ENCODE measurements around the gene TENM4. TPM values are rescaled to one million over a fixed set of nuclear protein-coding genes. Genes with fewer than 3 reads are reported as not detected.

Gene TENM4
- total and polyA plus RNA-seq, 10 of the 15 experiments (the other 5 are each of a cell fraction or from before 2014, with no cell fraction given) = 0.03 to 0.12 (median 0.06) TPM; not detected in 7

- TF ChIP-seq EP300 (IDR thresholded peaks at IDR 0.05; ENCODE audit: borderline replicate concordance in 1 of 2, control insufficient read depth in 1 of 2, low read depth in 2 of 2, low read length in 2 of 2) = no peak
- no peak for TF ChIP-seq YBX1 (IDR thresholded peaks at IDR 0.05)
- TF ChIP-seq MTA2 (IDR thresholded peaks at IDR 0.05; ENCODE audit: low read depth) = no peak
- TF ChIP-seq ZNF207 (IDR thresholded peaks at IDR 0.05; ENCODE audit: borderline replicate concordance) = no peak
- no peak for TF ChIP-seq CHD1 (IDR thresholded peaks at IDR 0.05; ENCODE audit: low read depth, low read length)
- TF ChIP-seq TCF3 (IDR thresholded peaks at IDR 0.05; ENCODE audit: borderline replicate concordance, insufficient read depth, low read depth, low read length) = no peak
- no peak for TF ChIP-seq SPI1 (IDR thresholded peaks at IDR 0.05; ENCODE audit: borderline replicate concordance, insufficient read depth, low read depth, low read length)
- no peak for TF ChIP-seq EED (IDR thresholded peaks at IDR 0.05; ENCODE audit: low read depth)
- TF ChIP-seq HCFC1 (IDR thresholded peaks at IDR 0.05; ENCODE audit: low read length) = no peak
- TF ChIP-seq ZNF622 (IDR thresholded peaks at IDR 0.05) = no peak
- TF ChIP-seq CEBPB (IDR thresholded peaks at IDR 0.05; ENCODE audit: borderline replicate concordance in 1 of 2, low read depth in 2 of 2, low read length in 2 of 2) = no peak
Measured at GRCh38 chr11:78654071-78654470, 786.8 kb downstream of the TENM4 start (continued).

GRCh38 chr11:78653294-78653909, 787.4 kb downstream of the TENM4 start:
- 23% methylated on average over 11 of the region's 11 CpGs for whole genome bisulfite sequencing (ENCODE audit: insufficient coverage, insufficient replicate concordance, low lambda C conversion rate, missing lambda C conversion rate)
- ChIA-PET SMC1A (ENCODE audit: uncharacterized antibody, unreplicated experiment) (no interaction called here), CTCF (interaction anchor here (0.6 to 3.6 kb wide), 2 partner anchors 7 to 9 kb away, joined by 3 to 19 read pairs; no protein-coding TSS in a partner anchor), POLR2A (no interaction called here), RAD21 (ENCODE audit: unreplicated experiment) (no interaction called here)
- BruUV-seq (replicated peaks) = no TSS peak
- no peak overlapping the region for H3K4me3 ChIP-seq
- no peak for ATAC-seq
- no peak overlapping the region for H3K9ac ChIP-seq (ENCODE audit: control insufficient read depth, insufficient read depth, low read length)
- no peak overlapping the region for H2AFZ ChIP-seq (ENCODE audit: control insufficient read depth, low read depth, low read length)
- DNase-seq (ENCODE audit: low read depth, low spot score) = no peak
- no peak overlapping the region for H3K4me2 ChIP-seq (ENCODE audit: control insufficient read depth, insufficient read depth)
- in situ Hi-C loops (cut with MboI) (no loop called here), intact Hi-C loops (cut with micrococcal nuclease; ENCODE audit: unreplicated experiment) (no loop called here)
- no peaks in the 10 kb centered on the region for H3K36me3 ChIP-seq (ENCODE audit: control insufficient read depth in 2 of 2, insufficient read depth in 2 of 2, low read length in 1 of 2)
- no peak for TF ChIP-seq E4F1 (IDR thresholded peaks at IDR 0.05; ENCODE audit: borderline replicate concordance, partially characterized antibody)
- no peak for TF ChIP-seq ZBED1 (IDR thresholded peaks at IDR 0.05; ENCODE audit: borderline replicate concordance)
- TF ChIP-seq CHD2 (IDR thresholded peaks at IDR 0.05; ENCODE audit: borderline replicate concordance, low read depth, low read length) = no peak
- no peak for TF ChIP-seq POLR2AphosphoS5 (IDR thresholded peaks at IDR 0.05; ENCODE audit: low read length)
- TF ChIP-seq ELK1 (IDR thresholded peaks at IDR 0.05; ENCODE audit: low read depth, low read length) = no peak
- no peak for TF ChIP-seq SMAD1 (IDR thresholded peaks at IDR 0.05; ENCODE audit: low read depth, partially characterized antibody)
- TF ChIP-seq EZH2 (IDR thresholded peaks at IDR 0.05; ENCODE audit: borderline replicate concordance, control insufficient read depth, low read depth, low read length) = no peak
- H3K4me1 ChIP-seq (ENCODE audit: control insufficient read depth, insufficient read depth, low read length) = no peaks in the 10 kb centered on the region
- H3K27ac ChIP-seq (ENCODE audit: control insufficient read depth, insufficient read depth) = no peak overlapping the region
- no peaks in the 10 kb centered on the region for H3K9me3 ChIP-seq (replicated peaks; ENCODE audit: control insufficient read depth, insufficient read depth, low read length)
- peaks cover 0 to under 1% of the 10 kb centered on the region in 2 experiments; a peak in 2 of 4 replicates for H3K27me3 ChIP-seq (replicated peaks in 1 of 2; ENCODE audit: control insufficient read depth in 2 of 2, insufficient read depth in 2 of 2, low read length in 1 of 2)
- no peak for FAIRE-seq
- no peaks in the 10 kb centered on the region for H3K79me2 ChIP-seq (ENCODE audit: control insufficient read depth, insufficient read depth, low read length)
- no peaks in the 10 kb centered on the region for H4K20me1 ChIP-seq (ENCODE audit: control insufficient read depth, insufficient read depth)
